ENCODE results near the gene EXTL2. TPM values are rescaled to one million over a fixed set of nuclear protein-coding genes. Genes with fewer than 3 reads are reported as not detected.

The EXTL2 gene
- total RNA-seq, 1 experiment from 2014 or later: 21.1 TPM

DNA sequence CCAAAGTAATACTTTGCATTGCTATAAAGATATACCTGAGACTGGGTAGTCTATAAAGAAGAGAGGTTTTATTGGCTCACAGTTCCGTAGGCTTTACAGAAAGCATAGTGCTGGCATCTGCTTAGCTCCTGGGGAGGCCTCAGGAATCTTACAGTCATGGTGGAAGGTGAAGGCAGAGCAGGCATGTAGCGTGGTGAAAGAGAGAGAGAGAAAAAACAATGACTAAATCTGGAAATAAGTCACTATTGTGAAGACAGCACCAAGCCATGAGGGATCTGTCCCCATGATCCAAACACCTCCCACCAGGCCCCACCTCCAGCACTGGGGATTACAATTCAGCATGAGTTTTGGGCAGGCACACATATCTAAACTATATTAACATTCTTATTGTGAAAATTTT, 31.6 kb upstream of the EXTL2 start:
- H3K4me3 ChIP-seq (replicated peaks in 1 of 2; ENCODE audit: low read depth in 1 of 2, low read length in 2 of 2): no peak overlapping the region
- no peaks in the 10 kb centered on the region for H3K79me2 ChIP-seq (ENCODE audit: insufficient read depth, low read length)
- intact Hi-C loops (cut with micrococcal nuclease): no loop called here
- ATAC-seq (no peak), DNase-seq (ENCODE audit: low read depth, low spot score) (no peak)
- no peaks in the 10 kb centered on the region for H3K9me2 ChIP-seq (ENCODE audit: insufficient read depth)
- ChIA-PET RAD21 (ENCODE audit: low non-redundant PET in 1 of 2, low total read pairs in 2 of 2, uncharacterized antibody in 2 of 2, unreplicated experiment in 2 of 2) (no interaction called here), CTCF (no interaction called here), POLR2A (no interaction called here)
- H3K27ac ChIP-seq (ENCODE audit: low read depth, low read length): no peak overlapping the region
- BruUV-seq (replicated peaks): no TSS peak
- peaks cover 3 to 21% of the 10 kb centered on the region in 2 experiments; a peak in 2 of 4 replicates for H3K36me3 ChIP-seq (ENCODE audit: control insufficient read depth in 1 of 2, insufficient read depth in 2 of 2, low read length in 2 of 2)
- H3K9ac ChIP-seq (ENCODE audit: low read length): no peak overlapping the region
- H2AFZ ChIP-seq (ENCODE audit: low read depth, low read length, poor library complexity, severe bottlenecking): no peak overlapping the region
- H3K4me1 ChIP-seq (ENCODE audit: control insufficient read depth in 1 of 2, insufficient read depth in 2 of 2, low read length in 2 of 2): no peaks in the 10 kb centered on the region
- no peak overlapping the region for H3K4me2 ChIP-seq (ENCODE audit: low read length)
- no peaks in the 10 kb centered on the region for H3K27me3 ChIP-seq (ENCODE audit: insufficient read depth, low read length)
- TF ChIP-seq, protein P1, sequence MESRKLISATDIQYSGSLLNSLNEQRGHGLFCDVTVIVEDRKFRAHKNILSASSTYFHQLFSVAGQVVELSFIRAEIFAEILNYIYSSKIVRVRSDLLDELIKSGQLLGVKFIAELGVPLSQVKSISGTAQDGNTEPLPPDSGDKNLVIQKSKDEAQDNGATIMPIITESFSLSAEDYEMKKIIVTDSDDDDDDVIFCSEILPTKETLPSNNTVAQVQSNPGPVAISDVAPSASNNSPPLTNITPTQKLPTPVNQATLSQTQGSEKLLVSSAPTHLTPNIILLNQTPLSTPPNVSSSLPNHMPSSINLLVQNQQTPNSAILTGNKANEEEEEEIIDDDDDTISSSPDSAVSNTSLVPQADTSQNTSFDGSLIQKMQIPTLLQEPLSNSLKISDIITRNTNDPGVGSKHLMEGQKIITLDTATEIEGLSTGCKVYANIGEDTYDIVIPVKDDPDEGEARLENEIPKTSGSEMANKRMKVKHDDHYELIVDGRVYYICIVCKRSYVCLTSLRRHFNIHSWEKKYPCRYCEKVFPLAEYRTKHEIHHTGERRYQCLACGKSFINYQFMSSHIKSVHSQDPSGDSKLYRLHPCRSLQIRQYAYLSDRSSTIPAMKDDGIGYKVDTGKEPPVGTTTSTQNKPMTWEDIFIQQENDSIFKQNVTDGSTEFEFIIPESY (IDR thresholded peaks at IDR 0.05; ENCODE audit: extremely low read depth, insufficient replicate concordance, low read length): no peak
- TF ChIP-seq, protein P2, sequence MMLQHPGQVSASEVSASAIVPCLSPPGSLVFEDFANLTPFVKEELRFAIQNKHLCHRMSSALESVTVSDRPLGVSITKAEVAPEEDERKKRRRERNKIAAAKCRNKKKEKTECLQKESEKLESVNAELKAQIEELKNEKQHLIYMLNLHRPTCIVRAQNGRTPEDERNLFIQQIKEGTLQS (IDR thresholded peaks at IDR 0.05): no peak
- no peak for TF ChIP-seq CEBPB (IDR thresholded peaks at IDR 0.05; ENCODE audit: low read depth)
- no peak for TF ChIP-seq EZH2 (IDR thresholded peaks at IDR 0.05)
- no peak for TF ChIP-seq EGR1 (IDR thresholded peaks at IDR 0.05; ENCODE audit: low read depth)
- no peak for TF ChIP-seq TCF7L2 (IDR thresholded peaks at IDR 0.05; ENCODE audit: borderline replicate concordance, extremely low read depth, insufficient read depth, insufficient read length)
- no peak for TF ChIP-seq SIN3A (IDR thresholded peaks at IDR 0.05; ENCODE audit: low read depth)
- TF ChIP-seq RAD21 (IDR thresholded peaks at IDR 0.05; ENCODE audit: low read depth): no peak
- no peaks in the 10 kb centered on the region for H3K9me3 ChIP-seq (ENCODE audit: control insufficient read depth in 1 of 2, insufficient read depth in 1 of 2, low read depth in 1 of 2, low read length in 2 of 2)
- H4K20me1 ChIP-seq (ENCODE audit: insufficient read depth): no peaks in the 10 kb centered on the region; the same call in 1 of the 2 replicates

DNA sequence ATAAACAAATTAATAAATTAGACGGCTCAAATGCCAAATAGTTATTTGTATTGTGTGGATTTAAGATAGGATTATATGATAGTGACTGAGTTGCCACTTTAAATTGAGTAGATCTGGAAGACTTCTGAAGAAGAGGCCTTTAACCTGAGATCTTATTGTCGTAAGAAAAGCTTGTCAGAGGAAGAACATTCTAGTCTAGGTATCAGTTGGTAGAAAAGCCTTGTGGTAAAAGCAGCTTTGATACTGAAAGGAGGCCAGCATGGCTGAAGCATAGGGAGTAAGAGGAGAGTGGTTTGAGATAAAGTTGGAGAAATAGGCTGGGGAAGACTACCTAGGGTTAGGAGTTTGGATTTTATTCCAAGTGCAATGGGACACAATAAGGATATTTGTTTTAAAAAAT, 30.3 kb upstream of the EXTL2 start:
- H3K79me2 ChIP-seq (ENCODE audit: insufficient read depth, low read length): no peaks in the 10 kb centered on the region
- H3K36me3 ChIP-seq (ENCODE audit: control insufficient read depth in 1 of 2, insufficient read depth in 2 of 2, low read length in 2 of 2): peaks cover 7 to 21% of the 10 kb centered on the region in 2 experiments; a peak in 2 of 4 replicates
- no TSS peak for BruUV-seq (replicated peaks)
- no peaks in the 10 kb centered on the region for H3K4me1 ChIP-seq (ENCODE audit: control insufficient read depth in 1 of 2, insufficient read depth in 2 of 2, low read length in 2 of 2)
- POLR2A ChIA-PET: no interaction called here
- H2AFZ ChIP-seq (ENCODE audit: low read depth, low read length, poor library complexity, severe bottlenecking): no peak overlapping the region
- no peak overlapping the region for H3K9ac ChIP-seq (ENCODE audit: low read length)
- TF ChIP-seq EZH2phosphoT487 (IDR thresholded peaks at IDR 0.05; ENCODE audit: borderline replicate concordance) (no peak), TCF7L2 (IDR thresholded peaks at IDR 0.05; ENCODE audit: borderline replicate concordance, extremely low read depth, insufficient read depth, insufficient read length) (no peak), SRF (IDR thresholded peaks at IDR 0.05; ENCODE audit: low read depth) (no peak), YY1 (IDR thresholded peaks at IDR 0.05; ENCODE audit: extremely low read depth, insufficient replicate concordance, low read depth, low read length) (no peak), FOSL1 (IDR thresholded peaks at IDR 0.05; ENCODE audit: low read depth) (no peak), CEBPB (IDR thresholded peaks at IDR 0.05; ENCODE audit: low read depth) (no peak), RAD21 (IDR thresholded peaks at IDR 0.05; ENCODE audit: low read depth) (no peak)
- TF ChIP-seq, protein P1 (IDR thresholded peaks at IDR 0.05; ENCODE audit: extremely low read depth, insufficient replicate concordance, low read length): no peak
- ATAC-seq: no peak
- H3K27ac ChIP-seq (ENCODE audit: low read depth, low read length): no peak overlapping the region
- intact Hi-C loops (cut with micrococcal nuclease): no loop called here
- H3K4me2 ChIP-seq (ENCODE audit: low read length): no peak overlapping the region
- H3K9me3 ChIP-seq (ENCODE audit: control insufficient read depth in 1 of 2, insufficient read depth in 1 of 2, low read depth in 1 of 2, low read length in 2 of 2): no peaks in the 10 kb centered on the region
- H4K20me1 ChIP-seq (ENCODE audit: insufficient read depth): no peaks in the 10 kb centered on the region; the same call in 1 of the 2 replicates
- no peaks in the 10 kb centered on the region for H3K9me2 ChIP-seq (ENCODE audit: insufficient read depth)
- no peaks in the 10 kb centered on the region for H3K27me3 ChIP-seq (ENCODE audit: insufficient read depth, low read length)
- RAD21 ChIA-PET (ENCODE audit: low non-redundant PET in 1 of 2, low total read pairs in 2 of 2, uncharacterized antibody in 2 of 2, unreplicated experiment in 2 of 2): no interaction called here
- no peak overlapping the region for H3K4me3 ChIP-seq (replicated peaks in 1 of 2; ENCODE audit: low read depth in 1 of 2, low read length in 2 of 2)
- CTCF ChIA-PET: no interaction called here
- DNase-seq (ENCODE audit: low read depth, low spot score): no peak
